HG02840 (cell line): ENCODE results near the gene CTSS.

ENCODE experiments used
- ATAC-seq: cut with Tn5 transposase; IDR thresholded peaks from one replicate; pipeline ENCODE4 v1.9.1; 2021; ENCODE audit warnings: mild to moderate bottlenecking, moderate library complexity, moderate number of reproducible peaks; ENCODE audit not compliant: unreplicated experiment, low FRiP score

Gene CTSS

GRCh38 chr1:150706091-150706490 is 59.5 kb downstream of the CTSS start:
- ATAC-seq: no peak

GRCh38 chr1:150703427-150703826 is 62.2 kb downstream of the CTSS start:
- ATAC-seq: no peak

GRCh38 chr1:150696995-150697927 is 68.3 kb downstream of the CTSS start, which contains the start of gene GOLPH3L:
Gene GOLPH3L, minus strand, starts transcription at chr1:150697154. Its CDS starts 2,316 bp downstream, at chr1:150694838.
- ATAC-seq: peak; percentile 96

- ATAC-seq: no peak
Measured at GRCh38 chr1:150696590-150696989, 69.0 kb downstream of the CTSS start.

GRCh38 chr1:150696162-150696561 is 69.4 kb downstream of the CTSS start:
- no peak for ATAC-seq

GRCh38 chr1:150695561-150695960 is 70.0 kb downstream of the CTSS start:
- no peak for ATAC-seq

GRCh38 chr1:150692720-150693119 is 72.9 kb downstream of the CTSS start:
- ATAC-seq: no peak

- no peak for ATAC-seq
Measured at GRCh38 chr1:150688763-150689162, 76.8 kb downstream of the CTSS start.

GRCh38 chr1:150686275-150686674 is 79.3 kb downstream of the CTSS start:
- no peak for ATAC-seq

GRCh38 chr1:150683914-150684313 is 81.7 kb downstream of the CTSS start:
- ATAC-seq: no peak
